NOMO-1 treated with DMSO at 0.1 percent for 48 hours (cell line): ENCODE results near the gene SLCO1C1.
A peak's percentile ranks its signal among the peaks of the same experiment; 100 is the strongest.
"Not testable (repeated sequence)": the region's sequence is repeated elsewhere in the genome, so short reads cannot be mapped to it uniquely, and the experiment has no call there.

Source experiments
- DNase-seq: peaks from one replicate; lab custom pipeline; 2025; ENCODE audit not compliant: unreplicated experiment; lab: John Stamatoyannopoulos, UW

Gene SLCO1C1, protein sequence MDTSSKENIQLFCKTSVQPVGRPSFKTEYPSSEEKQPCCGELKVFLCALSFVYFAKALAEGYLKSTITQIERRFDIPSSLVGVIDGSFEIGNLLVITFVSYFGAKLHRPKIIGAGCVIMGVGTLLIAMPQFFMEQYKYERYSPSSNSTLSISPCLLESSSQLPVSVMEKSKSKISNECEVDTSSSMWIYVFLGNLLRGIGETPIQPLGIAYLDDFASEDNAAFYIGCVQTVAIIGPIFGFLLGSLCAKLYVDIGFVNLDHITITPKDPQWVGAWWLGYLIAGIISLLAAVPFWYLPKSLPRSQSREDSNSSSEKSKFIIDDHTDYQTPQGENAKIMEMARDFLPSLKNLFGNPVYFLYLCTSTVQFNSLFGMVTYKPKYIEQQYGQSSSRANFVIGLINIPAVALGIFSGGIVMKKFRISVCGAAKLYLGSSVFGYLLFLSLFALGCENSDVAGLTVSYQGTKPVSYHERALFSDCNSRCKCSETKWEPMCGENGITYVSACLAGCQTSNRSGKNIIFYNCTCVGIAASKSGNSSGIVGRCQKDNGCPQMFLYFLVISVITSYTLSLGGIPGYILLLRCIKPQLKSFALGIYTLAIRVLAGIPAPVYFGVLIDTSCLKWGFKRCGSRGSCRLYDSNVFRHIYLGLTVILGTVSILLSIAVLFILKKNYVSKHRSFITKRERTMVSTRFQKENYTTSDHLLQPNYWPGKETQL

DNA sequence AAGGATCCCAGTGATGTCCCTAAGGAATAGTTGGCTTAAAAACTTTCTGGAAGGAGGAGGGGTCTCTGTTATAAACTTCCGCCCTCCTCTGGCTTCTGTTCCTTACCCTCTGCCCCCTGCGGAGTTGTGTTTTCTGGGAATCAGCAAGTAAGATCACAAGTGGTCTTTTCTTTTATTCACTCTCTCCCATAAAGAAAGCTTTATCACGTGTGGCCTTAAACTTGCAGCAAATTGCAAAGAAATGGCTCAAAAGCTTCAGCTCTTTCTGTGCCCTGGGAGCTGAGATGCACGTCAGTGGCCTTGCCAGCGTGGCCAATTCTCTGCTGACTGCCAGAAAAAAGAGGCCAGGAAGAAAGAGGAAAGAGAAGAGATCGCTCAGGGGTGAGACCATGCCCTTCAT lies at the start of gene SLCO1C1:
SLCO1C1 (plus strand) TSS at position 101 of the 400 bp plus-strand sequence. CDS start 4,245 bp downstream, outside the sequence.
- no peak for DNase-seq

DNA sequence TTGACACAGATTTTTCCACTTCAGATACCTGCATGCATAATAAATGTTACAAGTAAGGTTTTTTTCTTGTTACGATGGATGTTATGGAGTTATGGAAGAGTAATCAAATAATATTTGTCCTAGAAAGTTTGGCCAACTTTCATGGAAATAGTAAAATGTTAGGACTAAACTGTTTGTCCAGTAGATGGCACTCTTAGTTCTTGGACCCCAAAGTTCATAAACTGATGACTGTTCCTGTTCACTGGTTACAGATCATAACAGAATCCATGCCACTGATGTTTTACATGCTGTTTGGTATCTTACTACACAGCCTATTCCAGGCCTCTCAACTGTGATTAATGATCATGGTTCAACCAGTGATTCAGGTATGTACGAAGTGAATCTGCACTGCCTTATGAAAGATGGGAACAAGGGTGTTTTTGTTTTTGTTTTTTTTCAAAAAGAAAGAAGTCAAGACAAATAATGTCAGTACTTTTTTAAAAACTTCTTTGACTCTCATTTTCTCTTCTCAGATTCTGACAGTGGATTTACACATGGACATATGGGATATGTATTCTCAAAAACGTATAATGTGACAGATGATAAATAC lies 48.8 kb upstream of the SLCO1C1 start:
- peak; percentile 11 for DNase-seq

DNA sequence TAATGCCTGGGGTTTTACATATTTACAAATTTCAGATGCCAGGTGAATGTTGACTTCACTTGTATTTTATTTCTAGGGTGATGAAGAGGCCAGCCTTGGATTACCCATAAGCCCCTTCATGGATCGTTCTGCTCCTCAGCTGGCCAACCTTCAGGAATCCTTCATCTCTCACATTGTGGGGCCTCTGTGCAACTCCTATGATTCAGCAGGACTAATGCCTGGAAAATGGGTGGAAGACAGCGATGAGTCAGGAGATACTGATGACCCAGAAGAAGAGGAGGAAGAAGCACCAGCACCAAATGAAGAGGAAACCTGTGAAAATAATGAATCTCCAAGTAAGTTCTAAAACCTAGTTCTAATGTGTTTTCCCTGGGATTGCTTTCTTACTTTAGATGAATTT lies 41.3 kb upstream of the SLCO1C1 start:
- DNase-seq = no peak

DNA sequence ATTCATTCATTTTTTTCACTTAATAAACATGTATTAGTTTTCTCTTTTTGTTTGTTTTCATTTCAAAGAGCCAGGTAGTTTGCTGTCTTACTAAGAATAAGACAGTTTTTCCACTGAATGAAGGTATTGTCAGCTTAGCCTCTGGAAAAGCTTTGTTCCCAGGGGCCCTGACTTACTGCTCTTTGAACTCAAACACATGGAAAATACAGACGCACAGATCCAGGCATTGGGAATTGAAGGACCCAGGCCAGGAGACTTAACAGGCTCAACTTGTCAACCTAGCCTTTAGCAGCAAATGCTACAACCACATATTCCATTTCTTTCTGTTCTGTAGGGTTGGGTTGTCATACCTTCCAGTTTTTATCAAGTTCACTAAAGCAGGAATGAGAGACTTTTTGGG lies 38.5 kb upstream of the SLCO1C1 start:
- DNase-seq = no peak

DNA sequence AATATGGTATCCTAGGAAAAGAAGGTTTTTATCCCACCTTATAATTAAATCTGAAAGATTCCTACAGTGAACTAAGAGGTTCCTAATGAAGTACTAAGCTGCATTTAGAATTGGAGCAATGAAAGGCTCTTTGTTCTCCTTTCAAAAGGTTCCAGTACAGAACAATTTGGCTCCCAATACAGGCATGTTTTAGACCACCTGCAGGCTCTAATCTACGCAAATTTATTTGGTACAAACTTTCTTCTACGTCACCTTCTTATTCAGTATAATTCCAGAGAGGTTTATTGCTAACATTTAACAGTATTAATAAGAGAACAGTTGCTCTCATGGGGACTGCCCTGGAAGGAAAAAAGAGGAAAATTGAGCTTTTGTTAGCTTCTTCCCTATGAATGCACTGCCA lies 37.6 kb upstream of the SLCO1C1 start:
- DNase-seq = no peak

DNA sequence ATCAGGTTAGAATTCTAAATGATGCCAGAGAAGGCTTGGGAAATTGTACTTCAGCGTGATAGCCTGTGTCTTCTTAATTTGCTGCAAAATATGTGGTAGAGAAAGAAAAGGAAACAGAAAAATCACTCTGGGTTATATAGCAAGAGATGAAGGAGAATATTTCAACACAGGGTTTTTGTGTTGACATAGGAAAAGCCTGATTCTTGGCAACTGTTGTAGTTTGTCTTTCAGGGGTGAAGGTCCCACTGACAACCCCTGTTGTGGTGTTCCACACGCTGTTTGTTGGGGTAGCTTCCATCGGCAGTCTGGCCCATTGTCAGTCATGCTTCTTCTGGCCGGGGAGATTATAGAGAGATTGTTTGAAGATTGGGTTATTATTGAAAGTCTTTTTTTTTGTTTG lies 13.8 kb upstream of the SLCO1C1 start:
- DNase-seq = no peak

DNA sequence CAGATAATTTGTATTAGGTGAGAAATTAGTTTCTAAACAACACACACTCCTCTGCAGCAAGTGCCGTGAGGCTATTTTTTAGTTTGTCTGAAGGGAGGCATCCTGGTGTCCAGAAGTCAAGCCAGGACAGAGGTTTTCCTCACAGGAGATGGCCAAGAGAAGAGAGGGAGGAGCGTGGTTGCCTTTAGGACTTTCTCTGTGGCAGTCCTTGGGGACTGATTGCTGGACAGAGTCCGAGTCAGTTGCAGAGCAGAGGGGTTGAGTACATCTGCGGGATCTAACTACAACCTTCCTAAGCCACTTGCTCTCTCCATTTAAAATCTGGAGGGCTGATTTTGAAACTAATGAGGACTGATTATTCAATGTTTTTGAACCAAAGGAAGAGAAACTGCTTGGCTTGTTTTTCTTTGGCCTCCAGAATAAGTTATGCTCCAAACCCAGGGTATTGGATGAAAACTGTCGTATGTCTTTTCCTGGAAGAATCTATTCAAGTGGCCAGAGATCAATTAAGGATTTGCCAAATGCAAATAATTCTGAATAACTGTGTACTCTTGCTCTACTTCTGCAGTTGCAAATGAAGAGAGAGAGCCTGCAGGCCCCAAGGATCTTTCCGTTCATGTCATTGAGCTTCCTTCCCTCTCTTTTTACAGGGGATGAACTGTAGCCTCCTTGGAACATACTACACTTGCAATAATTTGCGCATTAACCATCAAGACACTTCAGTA lies 1.2 kb downstream of the SLCO1C1 start:
- no peak for DNase-seq

DNA sequence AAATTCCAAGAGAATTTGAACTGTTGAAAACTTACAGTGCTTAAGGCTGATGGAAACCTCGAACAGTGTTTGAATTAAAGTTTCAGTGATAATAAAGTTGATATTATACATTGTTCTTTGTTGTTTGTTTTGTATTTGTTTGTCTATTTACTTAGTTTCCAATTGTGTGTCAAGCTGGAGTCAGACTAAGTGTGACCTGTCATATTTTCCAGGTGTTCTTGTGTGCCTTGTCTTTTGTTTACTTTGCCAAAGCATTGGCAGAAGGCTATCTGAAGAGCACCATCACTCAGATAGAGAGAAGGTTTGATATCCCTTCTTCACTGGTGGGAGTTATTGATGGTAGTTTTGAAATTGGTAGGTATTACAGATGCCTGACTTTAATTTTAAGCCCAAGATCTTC lies 6.0 kb downstream of the SLCO1C1 start:
- no peak for DNase-seq

DNA sequence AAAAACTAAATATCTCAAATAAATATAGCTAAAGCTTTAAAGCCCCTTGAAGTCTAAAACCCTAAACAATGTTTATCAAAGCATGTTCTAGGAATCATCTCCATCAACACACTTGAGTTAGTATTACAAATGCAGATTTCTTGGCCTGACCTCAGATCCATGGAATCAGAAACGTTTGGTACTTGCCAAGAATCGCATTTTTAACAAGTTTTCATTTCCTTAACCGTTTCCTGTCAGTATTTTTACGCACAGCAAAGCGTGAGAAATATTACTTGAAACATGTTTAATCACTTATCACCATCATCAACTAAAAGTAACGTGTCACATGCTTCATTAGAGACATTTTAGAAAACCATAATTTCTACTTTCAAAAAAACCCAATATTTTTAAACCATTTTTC lies 9.7 kb downstream of the SLCO1C1 start:
- no peak for DNase-seq

DNA sequence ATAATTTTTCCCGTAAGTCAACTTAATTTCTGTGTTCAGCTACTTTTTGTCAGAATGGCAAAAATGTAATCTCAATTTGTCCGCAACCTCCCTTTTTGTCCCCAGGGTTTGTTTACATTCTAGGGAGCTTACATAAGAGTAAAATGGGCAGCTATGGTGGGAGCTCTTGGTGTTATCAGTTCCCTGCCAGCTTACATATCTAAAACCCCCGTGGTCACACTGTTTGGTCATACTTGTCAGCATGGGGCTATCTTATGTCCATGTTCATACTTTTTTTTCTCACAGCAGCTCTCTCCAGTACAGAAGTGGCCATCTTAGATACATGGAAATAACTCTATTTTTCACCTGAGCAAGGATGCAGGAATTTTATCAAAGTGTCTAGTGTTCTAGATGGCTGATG lies 16.7 kb downstream of the SLCO1C1 start:
- no peak for DNase-seq

DNA sequence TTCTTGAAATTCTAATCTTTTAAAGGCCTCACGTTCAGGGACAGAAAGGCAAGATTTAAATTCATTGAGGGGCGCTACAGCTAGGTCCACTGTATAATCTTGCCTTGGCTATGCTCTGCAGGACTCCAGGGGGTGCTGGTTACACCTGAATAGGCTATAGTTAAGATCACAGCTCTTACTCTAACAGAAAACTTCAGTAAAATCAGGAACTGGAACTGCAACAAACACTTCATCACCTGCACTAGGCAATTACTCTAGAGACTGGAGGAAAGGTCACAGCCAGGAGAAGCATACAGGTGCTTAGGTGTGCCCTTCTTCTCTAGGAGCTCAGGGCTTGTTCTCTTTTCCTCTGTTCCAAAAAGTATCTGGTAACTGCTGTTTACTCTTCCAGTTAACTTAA lies 20.9 kb downstream of the SLCO1C1 start:
- no peak for DNase-seq

DNA sequence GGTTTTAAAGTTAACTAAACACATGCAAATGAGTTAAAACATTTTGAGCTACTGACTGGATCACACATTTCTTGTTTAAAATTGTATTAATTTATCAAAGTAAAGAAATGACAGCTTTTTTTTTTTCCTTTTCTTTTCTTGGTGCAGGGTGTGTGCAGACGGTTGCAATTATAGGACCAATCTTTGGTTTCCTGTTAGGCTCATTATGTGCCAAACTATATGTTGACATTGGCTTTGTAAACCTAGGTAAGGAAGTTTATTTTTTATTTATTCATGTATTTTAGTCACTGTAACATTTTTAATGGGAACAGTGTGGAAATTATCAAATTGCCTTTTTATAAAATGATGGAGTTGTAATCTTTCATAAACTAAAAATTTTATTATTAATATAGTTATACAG lies 21.9 kb downstream of the SLCO1C1 start:
- DNase-seq = no peak

DNA sequence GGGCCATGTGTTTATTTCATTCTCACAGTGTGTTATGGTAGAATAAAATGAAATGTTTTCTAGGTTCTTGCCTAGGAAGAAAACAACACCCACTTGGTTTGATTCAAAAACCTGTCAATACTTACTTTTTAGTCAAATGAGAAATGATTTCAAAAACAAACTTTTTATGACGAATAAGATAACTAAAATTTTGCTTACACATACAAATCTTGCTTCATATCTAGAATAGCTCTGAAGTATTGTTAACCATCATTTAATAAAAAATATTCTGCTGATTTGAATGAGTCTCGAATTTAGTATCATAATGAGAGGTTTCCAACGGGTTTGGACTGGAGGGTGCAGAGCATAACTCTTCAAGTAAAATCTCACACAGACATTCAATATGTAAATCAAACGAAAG lies 23.2 kb downstream of the SLCO1C1 start:
- no peak for DNase-seq

DNA sequence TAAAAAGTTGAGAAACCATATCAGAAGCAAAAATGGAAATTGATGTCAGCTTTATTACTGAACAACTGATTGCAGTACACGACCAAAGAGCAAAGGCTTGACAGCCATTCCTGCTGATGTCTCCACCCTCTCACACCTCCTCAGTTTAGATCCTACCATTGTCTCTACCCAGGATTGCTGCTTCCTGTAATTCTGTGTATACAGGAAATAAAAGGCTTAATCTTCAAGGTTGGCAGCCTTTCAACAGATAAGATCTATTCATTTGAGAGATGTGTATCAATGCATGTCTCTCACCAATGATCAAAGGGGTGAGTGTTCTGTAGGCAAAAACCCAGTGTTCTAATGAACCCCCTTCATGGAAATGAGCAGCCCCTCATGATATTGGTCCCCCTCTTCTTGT lies 27.0 kb downstream of the SLCO1C1 start:
- DNase-seq = no peak

DNA sequence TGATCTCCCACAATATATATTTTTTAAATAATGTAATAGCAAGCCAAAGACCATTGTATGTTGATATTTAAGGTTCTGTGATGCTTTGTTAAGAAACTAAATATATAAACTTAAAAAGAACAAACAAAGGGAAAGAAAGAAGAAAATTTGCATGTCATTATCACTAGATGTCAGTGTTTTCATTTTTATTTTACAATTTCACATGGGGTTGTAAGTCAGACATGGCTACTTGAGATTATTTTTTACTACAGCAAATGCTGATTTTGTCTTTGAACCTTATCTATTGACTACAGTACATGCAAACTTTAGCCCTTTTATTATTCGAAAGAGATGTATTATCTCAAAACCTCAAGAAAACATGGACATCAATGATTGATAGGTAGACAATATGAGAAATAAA lies 36.1 kb downstream of the SLCO1C1 start:
- DNase-seq = no peak

DNA sequence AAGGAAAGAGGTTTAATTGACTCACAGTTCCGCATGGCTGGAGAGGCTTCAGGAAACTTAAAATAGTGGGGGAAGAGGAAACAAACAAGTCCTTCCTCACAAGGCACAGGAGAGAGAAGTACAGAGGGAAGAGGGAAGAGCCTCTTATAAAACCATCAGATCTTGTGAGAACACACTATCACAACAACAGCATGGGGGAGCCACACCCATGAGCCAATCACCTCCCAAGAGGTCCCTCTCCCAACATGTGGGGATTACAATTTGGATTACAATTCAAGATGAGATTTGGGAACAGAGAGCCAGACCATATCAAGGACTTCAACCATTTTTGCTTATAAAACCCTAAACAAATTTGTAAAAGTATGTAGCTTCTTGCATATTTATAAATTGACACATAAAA lies 45.8 kb downstream of the SLCO1C1 start:
- no peak for DNase-seq

DNA sequence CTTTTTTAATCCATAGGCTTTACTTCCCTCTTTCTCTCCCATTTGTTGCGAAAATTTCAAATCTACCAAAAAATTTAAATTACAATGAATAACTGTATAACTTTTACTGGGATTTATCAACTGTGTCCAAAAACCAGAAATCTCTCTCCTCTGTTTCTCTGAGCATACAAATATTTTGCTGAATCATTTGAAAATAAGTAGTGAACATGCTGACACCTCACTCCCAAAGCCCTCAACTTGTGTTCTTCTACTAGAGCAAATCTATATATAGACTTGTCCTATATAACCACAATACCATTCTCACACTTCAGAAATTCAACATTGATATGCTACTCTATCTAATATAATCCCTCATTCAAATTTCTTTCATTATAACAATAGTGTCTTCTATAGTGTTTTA lies 53.1 kb downstream of the SLCO1C1 start:
- no peak for DNase-seq

DNA sequence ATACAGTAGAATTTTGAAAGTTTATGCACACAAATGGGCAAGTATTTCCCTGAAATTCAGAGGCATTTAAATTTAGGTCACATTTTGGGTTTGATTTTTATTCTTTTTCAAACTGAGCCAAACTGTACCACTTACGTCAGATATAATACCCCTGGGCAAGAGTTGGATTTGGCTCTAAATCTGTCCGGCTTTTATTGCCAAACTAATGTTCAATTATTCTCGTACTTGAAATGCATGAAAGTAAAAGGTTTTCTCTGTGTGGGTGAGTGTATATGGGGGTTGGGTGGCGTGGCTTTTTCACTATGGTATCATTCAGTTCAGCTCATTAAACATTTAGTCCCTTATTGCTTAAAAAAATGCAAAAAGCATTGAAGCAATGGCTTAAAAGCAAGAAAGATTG lies 55.9 kb downstream of the SLCO1C1 start:
- no peak for DNase-seq

DNA sequence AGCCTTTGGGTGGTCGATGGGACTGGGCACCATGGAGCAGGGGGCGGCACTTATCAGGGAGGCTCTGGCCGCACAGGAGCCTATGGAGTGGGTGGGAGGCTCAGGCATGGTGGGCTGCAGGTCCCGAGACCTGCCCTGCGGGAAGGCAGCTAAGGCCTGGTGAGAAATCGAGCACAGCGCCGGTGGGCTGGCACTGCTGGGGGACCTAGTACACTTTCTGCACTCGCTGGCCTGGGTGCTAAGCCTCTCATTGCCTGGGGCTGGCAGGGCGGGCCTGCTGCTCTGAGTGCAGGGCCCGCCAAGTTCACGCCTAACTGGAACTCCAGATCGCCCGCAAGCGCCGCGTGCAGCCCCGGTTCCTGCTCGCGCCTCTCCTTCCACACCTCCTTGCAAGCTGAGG lies 82.3 kb downstream of the SLCO1C1 start:
- DNase-seq = no peak

DNA sequence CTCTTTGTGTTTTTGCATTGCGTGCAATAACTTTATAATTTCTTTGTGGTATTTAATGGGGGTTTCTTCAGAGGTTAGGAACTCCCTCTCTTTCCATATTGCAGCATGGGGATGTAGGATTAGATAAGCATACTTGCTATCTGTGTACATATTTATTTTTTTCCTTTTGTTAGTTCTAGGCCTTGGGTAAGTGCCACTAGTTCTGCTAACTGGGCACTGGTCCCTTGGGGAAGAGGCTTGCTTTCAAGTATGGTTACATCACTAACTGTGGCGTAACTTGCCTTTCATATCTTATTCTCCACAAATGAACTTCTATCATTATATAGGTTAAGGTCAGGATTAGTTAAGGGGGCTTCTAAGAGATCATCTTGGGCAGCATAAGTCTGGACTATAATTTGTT lies 83.8 kb downstream of the SLCO1C1 start:
- DNase-seq = no peak

DNA sequence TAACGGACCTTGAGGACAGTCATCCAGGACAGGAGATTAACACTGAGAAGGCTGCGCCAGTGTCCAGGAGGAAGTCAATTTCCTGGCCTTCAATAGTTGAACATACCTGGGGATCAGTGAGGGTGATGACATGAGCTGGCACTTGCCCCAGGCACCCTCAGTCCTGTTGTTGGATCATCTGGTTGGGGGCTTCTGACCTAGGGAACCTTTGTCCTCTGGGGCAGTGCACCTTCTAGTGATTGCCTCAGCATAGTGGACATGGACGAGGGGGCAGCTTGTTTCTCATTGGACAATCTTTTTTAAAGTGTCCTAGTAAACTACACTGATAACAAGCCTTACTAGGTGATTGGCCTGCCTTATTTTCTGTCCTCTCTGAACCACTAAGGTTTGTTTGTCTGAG lies 84.8 kb downstream of the SLCO1C1 start:
- DNase-seq = not testable (repeated sequence)
